ENCODE measurements around the gene TOMM70. TPM values are rescaled to one million over a fixed set of nuclear protein-coding genes. Genes with fewer than 3 reads are reported as not detected.

TOMM70 gene
- total RNA-seq, 2 experiments from 2014 or later = 68.8 to 70.8 TPM

DNA sequence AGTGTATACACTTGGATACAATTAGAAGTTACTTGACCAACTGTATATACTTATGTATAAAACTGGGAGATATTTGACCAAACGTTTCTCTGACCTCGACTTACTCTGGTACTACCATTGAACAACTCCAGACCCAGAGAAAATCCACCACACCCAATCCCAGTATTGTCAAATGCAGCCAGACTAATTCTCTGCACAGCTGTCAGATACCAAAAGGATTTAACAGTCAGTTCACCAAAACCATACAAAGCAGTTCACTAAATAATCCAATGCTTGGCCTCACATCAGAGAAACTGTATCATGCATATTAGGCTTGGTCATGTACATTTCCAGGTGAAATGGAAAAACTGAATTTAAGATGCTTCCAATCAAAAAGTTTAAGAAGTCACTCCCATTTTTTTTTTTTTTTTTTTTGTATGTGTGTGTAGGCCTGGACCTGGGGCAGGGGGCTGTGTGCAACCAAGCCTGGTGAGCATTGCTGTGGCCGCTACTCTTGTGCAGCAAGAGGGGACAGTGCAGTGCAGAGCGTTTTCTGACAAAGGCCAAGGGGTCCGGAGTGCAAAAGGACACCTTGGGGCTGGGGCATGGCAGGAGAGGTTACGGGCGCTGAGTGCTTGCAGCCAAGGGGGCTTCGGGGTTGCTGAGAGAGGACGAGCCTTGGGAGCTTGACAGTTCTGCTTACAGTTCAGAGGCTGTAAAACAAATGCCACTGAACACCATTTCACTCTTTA, 1.4 kb downstream of the TOMM70 start:
- no peak for DNase-seq

DNA sequence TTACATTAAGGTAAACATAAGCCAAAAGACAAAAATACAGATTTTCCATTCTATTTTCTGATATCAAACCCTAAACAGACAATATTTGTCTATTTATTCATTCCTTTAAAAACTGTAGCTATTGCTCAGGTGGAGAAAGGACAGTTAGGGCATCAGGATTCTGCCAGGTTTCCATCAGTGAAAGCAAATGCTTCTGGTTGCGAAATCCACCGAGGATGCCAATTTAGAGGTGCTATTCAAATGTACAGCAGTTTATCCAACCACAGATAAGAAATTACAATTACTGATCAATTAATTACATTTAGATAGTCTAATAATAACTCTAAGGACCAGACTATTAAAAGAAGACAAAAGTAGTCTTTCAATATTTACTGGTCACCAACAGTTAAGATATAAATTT, 3.9 kb downstream of the TOMM70 start:
- Mint-ChIP-seq H3K27ac (no peak overlapping the region), H3K9me3 (no peaks in the 10 kb centered on the region), H3K4me3 (no peak overlapping the region)

More for the DNA sequence above, 1.4 kb downstream of the TOMM70 start:
- Mint-ChIP-seq H3K36me3 (peaks cover 24% of the 10 kb centered on the region), H3K4me3 (peak overlapping the region; percentile 97), H3K4me1 (peaks cover 53% of the 10 kb centered on the region), H3K27me3 (no peaks in the 10 kb centered on the region), H3K27ac (peak overlapping the region; percentile 81), H3K9me3 (peaks cover 1% of the 10 kb centered on the region)

DNA sequence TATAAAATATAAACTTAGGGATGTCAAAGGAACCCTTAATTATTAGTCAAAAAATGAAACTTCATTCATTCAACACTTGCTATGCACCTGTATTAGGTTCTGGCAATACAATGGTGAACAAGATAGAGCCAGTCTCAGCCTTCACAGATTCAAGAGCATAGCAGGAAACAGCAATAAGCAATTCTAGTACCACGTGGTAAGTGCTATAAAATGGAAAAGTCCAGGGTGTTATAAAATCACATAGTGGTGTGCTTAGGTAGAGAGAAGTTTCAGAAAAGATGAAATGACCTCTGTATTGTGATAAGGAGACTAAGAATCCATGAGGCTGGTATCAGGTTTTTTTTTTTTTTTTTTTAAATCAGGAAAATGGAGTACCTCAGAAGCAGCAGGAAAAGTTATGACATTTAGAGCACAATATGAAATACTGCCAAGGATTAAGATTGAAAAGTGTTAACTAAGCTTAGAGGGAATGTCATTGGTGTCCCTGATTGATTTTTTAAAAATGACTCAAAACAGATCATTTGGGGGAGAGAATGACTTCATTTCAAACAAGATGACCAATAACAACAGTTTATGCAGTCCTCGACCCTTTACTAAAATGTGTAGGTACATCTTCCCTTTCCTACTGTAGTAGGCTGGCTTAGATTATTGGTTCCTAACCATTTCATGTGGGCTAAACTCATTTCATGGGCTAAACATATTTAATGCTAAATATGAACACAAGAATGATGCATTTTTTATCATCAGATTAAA, 5.0 kb downstream of the TOMM70 start:
- Mint-ChIP-seq H3K27me3 (no peaks in the 10 kb centered on the region), H3K27ac (no peak overlapping the region), H3K4me1 (peaks cover 51% of the 10 kb centered on the region), H3K9me3 (no peaks in the 10 kb centered on the region), H3K36me3 (peaks cover 33% of the 10 kb centered on the region), H3K4me3 (no peak overlapping the region)
- no peak for DNase-seq

More for the DNA sequence above, 3.9 kb downstream of the TOMM70 start:
- peaks cover 33% of the 10 kb centered on the region for H3K36me3 Mint-ChIP-seq
- DNase-seq = no peak
- H3K4me1 Mint-ChIP-seq = peaks cover 51% of the 10 kb centered on the region
- no peaks in the 10 kb centered on the region for H3K27me3 Mint-ChIP-seq

GRCh38 chr3:100389025-100389424, 11.9 kb downstream of the TOMM70 start:
- peaks cover 47% of the 10 kb centered on the region for H3K36me3 Mint-ChIP-seq
- no peaks in the 10 kb centered on the region for H3K27me3 Mint-ChIP-seq
- H3K27ac Mint-ChIP-seq = no peak overlapping the region
- H3K4me1 Mint-ChIP-seq = peaks cover 17% of the 10 kb centered on the region
- H3K4me3 Mint-ChIP-seq = no peak overlapping the region
- peaks cover 8% of the 10 kb centered on the region for H3K9me3 Mint-ChIP-seq
- no peak for DNase-seq

- Mint-ChIP-seq H3K27me3 (no peaks in the 10 kb centered on the region), H3K27ac (no peak overlapping the region), H3K9me3 (peaks cover 8% of the 10 kb centered on the region), H3K4me3 (no peak overlapping the region), H3K4me1 (peaks cover 8% of the 10 kb centered on the region), H3K36me3 (peaks cover 36% of the 10 kb centered on the region)
- DNase-seq = no peak
Observed at GRCh38 chr3:100386437-100387074, 14.3 kb downstream of the TOMM70 start.

DNA sequence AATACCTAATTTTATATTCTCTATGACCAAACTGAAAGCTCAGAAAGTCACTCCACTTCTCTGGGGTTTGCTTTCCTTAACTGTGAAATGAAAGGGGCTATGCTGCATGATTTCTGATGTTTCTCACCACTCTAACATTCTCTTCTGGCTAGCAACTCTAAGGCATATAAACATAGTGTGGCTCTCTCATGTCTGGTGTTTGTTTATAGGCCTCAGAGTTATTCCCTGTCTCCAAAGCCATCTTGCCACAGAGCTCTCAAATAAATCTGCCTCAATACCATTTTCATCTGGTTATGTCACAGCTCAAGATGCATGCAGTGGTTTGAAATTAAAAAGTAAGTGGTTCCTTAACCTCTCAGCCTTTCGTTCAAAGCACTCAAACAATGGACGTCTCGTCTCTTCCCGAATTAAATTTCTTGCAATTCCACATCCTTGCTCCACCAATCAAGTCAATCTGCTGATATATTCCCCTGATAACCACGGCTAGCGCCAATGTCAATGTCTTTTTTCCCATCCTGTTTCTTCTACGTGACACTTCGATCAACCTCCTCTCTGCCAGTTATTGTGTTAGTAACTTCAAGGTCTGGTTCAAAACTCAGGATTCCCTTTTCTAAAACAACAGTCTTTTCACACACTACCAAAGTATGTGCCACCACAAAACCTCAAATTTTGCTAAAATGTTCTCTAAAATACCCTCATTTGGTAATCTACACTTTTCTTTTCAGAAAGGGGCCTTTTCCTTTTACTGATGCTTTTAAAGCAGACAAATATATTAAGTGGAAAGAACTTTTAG, 16.0 kb downstream of the TOMM70 start:
- H3K27me3 Mint-ChIP-seq = no peaks in the 10 kb centered on the region
- no peak overlapping the region for H3K27ac Mint-ChIP-seq

GRCh38 chr3:100376301-100376700, 24.6 kb downstream of the TOMM70 start:
- Mint-ChIP-seq H3K9me3 (no peaks in the 10 kb centered on the region), H3K27ac (no peak overlapping the region), H3K4me3 (no peak overlapping the region), H3K27me3 (no peaks in the 10 kb centered on the region), H3K36me3 (peaks cover 14% of the 10 kb centered on the region), H3K4me1 (no peaks in the 10 kb centered on the region)
- no peak for DNase-seq

More for the DNA sequence above, 16.0 kb downstream of the TOMM70 start:
- Mint-ChIP-seq H3K4me3 (no peak overlapping the region), H3K4me1 (peaks cover 8% of the 10 kb centered on the region), H3K9me3 (peaks cover 8% of the 10 kb centered on the region), H3K36me3 (peaks cover 31% of the 10 kb centered on the region)
- DNase-seq = no peak

DNA sequence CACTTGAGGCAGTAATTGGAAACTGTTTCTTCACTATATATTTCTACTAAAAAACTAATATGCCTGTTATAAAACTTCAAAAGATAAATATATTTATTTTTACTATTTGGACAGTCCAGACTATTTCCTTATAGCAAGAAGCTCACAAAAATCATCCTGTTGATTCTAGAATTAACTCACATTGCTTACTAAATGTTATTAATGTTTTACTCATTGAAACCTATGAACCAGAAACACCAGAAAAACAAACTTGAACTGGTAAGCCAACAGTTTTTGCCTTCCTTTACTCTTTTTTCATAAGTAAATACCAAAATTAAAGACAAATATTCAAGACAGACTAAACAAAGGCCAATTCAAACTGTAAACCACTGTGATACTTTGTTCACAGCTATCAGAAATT, 26.4 kb downstream of the TOMM70 start:
- no peak overlapping the region for H3K4me3 Mint-ChIP-seq
- H3K9me3 Mint-ChIP-seq = no peaks in the 10 kb centered on the region
- H3K4me1 Mint-ChIP-seq = no peaks in the 10 kb centered on the region
- DNase-seq = no peak
- no peaks in the 10 kb centered on the region for H3K27me3 Mint-ChIP-seq
- no peak overlapping the region for H3K27ac Mint-ChIP-seq
- peaks cover 10% of the 10 kb centered on the region for H3K36me3 Mint-ChIP-seq

GRCh38 chr3:100370756-100371155, 30.1 kb downstream of the TOMM70 start:
- Mint-ChIP-seq H3K4me3 (no peak overlapping the region), H3K27me3 (no peaks in the 10 kb centered on the region), H3K4me1 (no peaks in the 10 kb centered on the region), H3K27ac (no peak overlapping the region), H3K36me3 (peaks cover 5% of the 10 kb centered on the region), H3K9me3 (no peaks in the 10 kb centered on the region)
- DNase-seq = no peak

- no peak overlapping the region for H3K4me3 Mint-ChIP-seq
- peaks cover 27% of the 10 kb centered on the region for H3K36me3 Mint-ChIP-seq
- no peaks in the 10 kb centered on the region for H3K4me1 Mint-ChIP-seq
- H3K27ac Mint-ChIP-seq = no peak overlapping the region
- peaks cover 1% of the 10 kb centered on the region for H3K9me3 Mint-ChIP-seq
- H3K27me3 Mint-ChIP-seq = no peaks in the 10 kb centered on the region
- DNase-seq = no peak
Observed at GRCh38 chr3:100368441-100368840, 32.4 kb downstream of the TOMM70 start.

- DNase-seq = no peak
- Mint-ChIP-seq H3K9me3 (peaks cover 5% of the 10 kb centered on the region), H3K4me1 (no peaks in the 10 kb centered on the region), H3K4me3 (no peak overlapping the region), H3K36me3 (peaks cover 45% of the 10 kb centered on the region), H3K27ac (no peak overlapping the region), H3K27me3 (no peaks in the 10 kb centered on the region)
Observed at GRCh38 chr3:100366424-100366823, 34.5 kb downstream of the TOMM70 start.

- Mint-ChIP-seq H3K9me3 (peaks cover 5% of the 10 kb centered on the region), H3K4me1 (no peaks in the 10 kb centered on the region), H3K36me3 (peaks cover 57% of the 10 kb centered on the region), H3K4me3 (no peak overlapping the region), H3K27me3 (no peaks in the 10 kb centered on the region), H3K27ac (no peak overlapping the region)
- no peak for DNase-seq
Observed at GRCh38 chr3:100364421-100364820, 36.5 kb downstream of the TOMM70 start.

GRCh38 chr3:100361897-100362296, 39.0 kb downstream of the TOMM70 start:
- no peaks in the 10 kb centered on the region for H3K27me3 Mint-ChIP-seq
- H3K4me1 Mint-ChIP-seq = no peaks in the 10 kb centered on the region
- no peak overlapping the region for H3K4me3 Mint-ChIP-seq
- H3K9me3 Mint-ChIP-seq = peaks cover 5% of the 10 kb centered on the region
- DNase-seq = no peak
- H3K27ac Mint-ChIP-seq = no peak overlapping the region
- peaks cover 58% of the 10 kb centered on the region for H3K36me3 Mint-ChIP-seq

DNA sequence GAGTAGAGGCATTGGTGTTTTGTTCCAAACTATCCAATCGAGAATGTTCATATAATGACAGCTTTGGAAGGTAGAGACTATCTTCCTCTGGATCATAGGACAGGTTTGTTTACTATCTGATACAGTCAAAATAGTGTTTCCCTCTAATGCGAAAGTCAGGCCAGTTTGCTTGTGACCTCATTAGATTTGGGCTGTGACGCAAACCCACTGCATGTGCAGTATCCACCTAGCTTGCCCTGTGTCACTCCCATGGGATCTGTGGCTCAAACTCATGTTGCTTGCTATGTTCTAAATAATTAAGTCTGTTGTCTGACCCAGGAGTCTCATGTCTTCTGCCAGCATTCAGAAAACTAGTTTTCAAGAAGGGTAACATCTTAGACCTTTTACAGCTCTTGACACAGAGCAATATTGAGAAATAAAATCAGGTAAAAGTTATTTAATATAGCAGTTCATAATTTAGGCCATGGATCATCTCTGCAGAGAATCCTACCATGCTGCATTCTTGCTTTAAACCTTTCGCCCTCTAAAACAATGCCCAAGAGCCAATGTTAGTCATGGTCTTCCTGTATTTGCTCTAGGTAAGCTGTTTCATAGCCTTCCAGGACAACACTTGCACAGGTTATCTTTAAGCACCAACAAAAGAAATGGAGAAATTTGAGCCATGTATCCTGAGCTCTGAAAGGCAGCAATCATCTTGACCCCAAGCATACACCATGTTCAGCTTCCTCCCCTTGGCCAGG, 40.0 kb downstream of the TOMM70 start:
- Mint-ChIP-seq H3K36me3 (peaks cover 56% of the 10 kb centered on the region), H3K27me3 (no peaks in the 10 kb centered on the region), H3K27ac (no peak overlapping the region), H3K4me3 (no peak overlapping the region), H3K4me1 (no peaks in the 10 kb centered on the region), H3K9me3 (peaks cover 5% of the 10 kb centered on the region)
- DNase-seq = no peak

All from activated naive CD8-positive, alpha-beta T cell treated with anti-CD3 and anti-CD28 coated beads for 36 hours (primary cell).